Eye (tissue), 1 donor: ENCODE results near the gene DPEP2.
A peak's percentile ranks its signal among the peaks of the same experiment; 100 is the strongest.
"Not testable (repeated sequence)": the region's sequence is repeated elsewhere in the genome, so short reads cannot be mapped to it uniquely, and the experiment has no call there.

Source experiments
- DNase-seq: peaks from one replicate; pipeline ENCODE4 v3.0.0-alpha.2; 2015

DPEP2 gene

DNA sequence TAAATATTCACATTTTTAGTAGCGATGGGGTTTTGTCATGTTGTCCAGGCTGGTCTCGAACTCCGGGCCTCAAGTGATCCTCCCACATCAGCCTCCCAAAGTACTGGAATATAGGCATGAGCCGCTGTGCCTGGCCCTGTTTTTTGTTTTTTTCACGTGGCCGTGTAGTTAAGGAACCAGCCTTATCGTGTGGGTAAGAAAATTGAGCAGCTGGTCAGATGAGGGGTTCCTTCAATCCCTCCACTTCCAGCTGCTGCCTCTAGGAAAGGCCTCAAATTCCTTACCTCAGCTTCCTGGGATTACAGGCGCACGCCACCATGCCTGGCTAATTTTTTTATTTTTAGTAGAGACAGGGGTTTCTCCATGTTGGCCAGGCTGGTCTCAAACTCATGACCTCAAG lies 5.9 kb upstream of the DPEP2 start:
- DNase-seq: no peak

DNA sequence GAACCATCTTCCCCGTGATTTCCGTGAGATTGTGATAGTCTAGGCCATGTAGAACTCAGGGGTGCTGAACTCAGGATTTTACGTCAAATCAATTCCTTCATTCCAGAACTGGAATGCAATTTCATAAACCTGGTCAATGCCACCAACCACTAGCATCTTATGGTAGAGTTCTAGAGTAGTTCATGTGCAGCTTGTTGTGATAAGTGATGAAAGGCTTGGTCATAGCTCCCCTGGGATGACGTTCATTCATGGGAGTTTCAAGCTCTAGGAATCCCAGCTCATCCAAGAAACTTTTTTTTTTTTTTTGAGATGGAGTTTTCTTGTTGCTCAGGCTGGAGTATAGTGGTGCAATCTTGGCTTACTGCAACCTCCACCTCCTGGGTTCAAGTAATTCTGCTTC lies 3.7 kb upstream of the DPEP2 start:
- DNase-seq: no peak

DNA sequence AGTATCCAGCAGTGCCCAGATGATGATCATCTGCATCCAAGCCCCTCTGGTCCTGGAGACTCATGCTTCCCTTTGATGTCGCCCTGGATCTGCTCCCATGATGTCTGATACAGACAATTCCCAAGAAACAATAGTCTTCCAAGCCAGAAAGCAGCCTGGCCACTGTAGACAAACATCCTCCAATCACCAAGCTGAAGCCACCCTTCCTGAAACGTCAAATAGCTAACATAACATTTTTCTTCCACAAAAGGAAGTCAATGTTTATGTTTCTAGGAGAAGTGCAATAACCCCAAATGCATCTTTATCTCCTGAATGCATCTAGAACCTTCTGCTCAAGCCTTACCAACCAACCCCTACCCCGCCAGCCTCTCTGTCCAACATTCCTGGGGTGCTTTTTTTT lies 1.2 kb upstream of the DPEP2 start:
- no peak for DNase-seq

DNA sequence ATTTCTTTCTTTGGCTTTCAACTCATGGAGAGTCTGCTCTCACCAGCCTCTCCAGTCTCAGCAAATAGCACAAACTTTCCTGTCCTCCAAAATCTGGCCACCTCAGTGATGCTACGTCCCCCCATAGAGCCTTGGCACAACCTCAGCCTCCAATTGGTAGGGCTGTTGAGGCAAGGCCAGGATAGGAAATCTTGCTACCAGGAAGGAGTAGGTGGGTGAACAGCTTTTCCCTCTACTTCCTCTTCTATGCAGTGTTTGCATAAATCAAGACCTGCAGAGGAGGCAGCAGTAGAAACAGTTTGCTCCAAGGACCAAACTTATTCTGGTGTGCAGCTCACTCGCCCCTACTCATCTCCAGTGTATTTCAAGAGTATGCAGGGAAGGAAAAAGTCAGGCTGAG lies 701 bp upstream of the DPEP2 start:
- DNase-seq: no peak

DNA sequence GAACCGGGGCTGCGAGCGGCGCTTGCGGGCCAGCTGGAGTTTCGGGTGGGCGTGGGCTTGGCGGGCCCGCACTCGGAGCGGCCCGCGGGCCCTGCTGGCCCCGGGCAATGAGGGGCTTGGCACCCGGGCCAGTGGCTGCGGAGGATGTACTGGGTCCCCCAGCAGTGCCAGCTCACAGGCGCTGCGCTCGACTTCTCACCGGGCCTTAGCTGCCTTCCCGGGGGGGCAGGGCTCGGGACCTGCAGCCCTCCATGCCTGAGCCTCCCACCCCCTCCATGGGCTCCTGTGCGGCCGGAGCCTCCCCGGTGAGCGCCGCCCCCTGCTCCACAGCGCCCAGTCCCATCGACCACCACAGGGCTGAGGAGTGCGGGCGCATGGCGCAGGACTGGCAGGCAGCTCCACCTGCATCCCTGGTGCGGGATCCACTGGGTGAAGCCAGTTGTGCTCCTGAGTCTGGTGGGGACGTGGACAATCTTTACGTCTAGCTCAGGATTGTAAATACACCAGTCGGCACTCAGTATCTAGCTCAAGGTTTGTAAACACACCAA lies 979 bp downstream of the DPEP2 start:
- DNase-seq: not testable (repeated sequence)

DNA sequence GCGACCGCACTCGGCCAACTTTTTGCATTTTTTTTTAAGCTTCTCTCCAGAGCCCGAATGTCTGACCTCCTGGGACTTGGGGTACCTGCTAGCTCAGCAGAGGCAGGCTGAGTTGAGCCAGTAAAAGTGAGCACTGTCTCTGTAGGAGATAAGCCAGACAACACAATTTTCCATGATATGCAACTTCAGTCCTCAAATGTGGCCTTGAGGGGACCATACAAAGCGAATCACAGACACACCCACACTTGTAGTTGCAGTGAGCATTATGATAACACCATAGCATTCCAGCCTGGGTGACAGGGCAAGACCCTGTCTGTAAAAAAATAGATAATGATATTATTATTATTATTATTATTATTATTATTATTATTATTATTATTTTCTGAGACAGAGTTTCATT lies 2.6 kb downstream of the DPEP2 start:
- no peak for DNase-seq

DNA sequence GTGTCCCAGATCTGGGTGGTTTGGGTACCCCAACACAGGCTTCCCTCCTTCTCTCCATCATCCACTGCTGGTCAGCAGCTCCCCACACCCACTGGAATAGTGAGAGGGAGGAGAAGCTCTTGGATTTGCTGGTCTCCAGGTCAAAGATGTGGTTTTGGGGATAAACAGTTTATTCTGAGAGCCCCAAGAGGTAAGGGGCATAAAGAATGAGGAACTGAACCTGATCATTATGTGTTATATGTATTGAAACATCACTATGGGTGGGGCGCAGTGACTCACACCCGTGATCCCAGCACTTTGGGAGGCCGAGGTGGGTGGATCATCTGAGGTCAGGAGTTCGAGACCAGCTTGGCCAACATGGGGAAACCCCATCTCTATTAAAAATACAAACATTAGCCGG lies 3.9 kb downstream of the DPEP2 start:
- DNase-seq: no peak

DNA sequence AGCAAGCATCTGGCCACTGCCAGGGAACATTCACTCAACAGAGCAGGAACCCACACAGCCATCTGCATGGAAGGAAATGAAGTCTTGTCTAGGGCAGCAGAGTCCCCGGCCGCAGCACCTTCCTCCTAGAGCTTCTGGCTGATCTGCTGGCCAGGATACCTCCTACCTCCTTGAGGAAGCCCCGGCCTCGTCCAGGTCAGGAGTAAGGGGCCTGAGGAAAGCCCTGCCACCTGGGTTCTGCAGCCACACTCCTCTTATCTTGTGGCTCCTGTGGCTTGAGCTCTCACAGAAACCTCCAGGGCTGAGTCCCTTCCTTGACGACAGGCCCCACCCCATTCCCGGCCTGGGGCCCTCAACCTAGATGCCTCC lies 5.3 kb downstream of the DPEP2 start:
- not testable (repeated sequence) for DNase-seq

DNA sequence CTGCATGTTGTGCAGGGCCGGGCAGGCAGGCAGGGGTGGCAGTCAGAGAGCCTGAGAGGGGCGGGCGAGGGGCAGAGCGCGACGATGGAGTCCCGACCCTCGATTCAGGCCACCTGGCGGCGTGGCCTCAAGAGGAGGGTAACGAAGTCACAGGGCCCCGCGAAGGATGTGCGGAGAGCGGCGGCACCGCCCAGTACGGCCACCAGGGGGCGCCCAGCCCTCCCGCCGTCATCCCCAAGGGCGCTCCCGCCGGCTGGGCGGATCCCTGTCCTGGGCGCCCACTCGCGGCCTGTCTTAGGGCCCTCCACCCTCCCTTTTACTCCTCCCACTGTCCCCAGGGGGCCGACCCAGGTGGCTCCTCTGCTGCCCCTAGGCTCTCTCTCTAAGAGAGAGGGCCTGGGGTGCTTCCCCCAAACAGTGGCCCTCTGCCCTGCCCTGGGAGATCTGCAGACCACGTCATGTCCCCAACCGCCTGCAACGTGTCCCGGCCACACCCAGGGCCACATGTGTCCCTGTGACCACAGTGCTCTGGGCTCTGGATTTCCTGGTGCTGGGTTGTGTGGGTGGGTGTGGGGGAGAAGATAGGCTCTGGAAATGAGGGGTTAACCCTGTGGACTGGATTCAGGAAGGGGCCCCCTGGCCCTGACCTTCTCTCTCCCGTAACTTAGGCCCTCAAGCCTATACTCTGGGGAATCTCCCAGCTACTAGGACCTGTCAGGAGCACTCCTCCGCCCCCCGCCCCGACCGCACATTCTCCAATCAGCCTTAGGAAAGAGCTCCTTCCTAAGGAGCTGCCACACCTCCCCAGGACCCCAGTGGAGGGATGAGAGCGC lies 5.9 kb downstream of the DPEP2 start:
- peak; percentile 86 for DNase-seq

DNA sequence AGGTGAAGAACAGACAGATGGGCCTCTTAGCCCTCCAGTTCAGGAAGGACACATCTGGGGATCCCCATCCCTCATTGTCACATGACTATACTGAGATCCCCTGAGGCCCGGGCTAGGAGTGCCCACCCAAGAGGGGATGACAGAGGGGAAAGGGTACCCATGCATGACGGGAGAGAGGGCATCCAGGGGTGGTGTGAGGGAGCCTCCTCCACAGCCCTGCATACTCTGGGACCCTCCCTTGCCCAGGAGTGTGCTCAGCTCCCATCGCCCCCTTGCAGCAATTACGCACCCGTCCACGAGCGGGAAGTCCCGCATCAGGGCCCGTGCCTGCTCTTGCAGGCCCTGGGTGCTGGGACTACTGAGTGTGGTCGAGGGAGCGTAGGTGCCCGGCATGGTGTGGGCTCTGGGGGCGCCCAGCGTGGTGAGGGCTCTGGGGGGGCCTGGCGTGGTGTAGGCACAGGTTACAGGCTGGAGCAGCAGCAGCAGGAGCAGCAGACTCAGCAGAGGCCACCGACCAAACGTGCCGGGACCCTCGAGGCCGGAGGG lies 6.5 kb downstream of the DPEP2 start:
- no peak for DNase-seq

DNA sequence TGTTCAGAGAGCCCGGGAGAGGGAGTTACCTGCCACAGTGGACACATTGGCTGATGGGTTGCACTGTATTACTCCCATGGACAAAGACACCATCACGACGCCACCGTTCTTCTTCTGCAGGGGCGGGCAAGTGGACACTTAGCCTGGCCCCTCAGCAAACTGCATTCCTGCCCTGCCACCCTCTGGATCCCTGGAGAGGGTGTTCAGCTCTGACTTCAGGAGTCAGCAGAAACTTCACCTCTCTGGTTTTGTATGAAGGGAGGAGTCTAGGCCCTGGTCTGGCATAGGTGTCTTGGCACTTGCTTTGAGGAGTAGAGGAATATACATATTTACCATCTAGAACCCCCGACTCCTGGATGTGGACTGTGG lies 9.3 kb downstream of the DPEP2 start:
- DNase-seq: no peak

DNA sequence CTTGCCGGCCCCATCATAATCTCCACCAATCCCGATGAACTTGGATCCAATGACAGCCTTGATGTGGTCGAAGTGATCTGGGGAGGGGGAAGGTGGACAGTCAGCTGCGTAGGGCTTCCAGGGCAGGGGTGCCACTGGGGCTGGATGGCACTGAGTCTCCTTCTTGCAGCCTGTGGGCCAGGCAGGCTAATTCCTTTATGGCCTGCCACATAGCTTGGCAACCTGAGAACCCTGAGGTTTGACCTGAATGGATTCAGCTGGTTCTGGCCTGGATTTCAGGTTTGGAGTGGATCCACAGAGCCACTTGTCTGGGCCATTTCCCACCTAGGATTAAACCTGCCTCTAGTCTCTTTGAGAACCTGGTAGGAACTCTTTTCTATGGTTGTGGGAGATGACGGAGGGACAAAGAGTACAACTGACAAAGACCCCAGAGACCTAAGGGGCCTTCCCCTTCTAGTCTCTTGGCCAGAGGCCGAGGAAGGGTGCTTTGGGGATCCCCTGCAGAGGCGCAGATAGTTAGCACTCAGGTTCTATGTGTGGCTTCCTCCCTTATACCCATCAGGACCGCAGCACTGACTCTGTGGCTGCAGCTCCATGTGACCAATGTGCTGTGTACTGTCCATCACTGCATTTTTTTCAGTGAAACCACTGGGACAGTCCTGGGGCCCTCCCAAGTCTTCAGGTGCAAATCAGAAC lies 9.8 kb downstream of the DPEP2 start:
- DNase-seq: no peak

DNA sequence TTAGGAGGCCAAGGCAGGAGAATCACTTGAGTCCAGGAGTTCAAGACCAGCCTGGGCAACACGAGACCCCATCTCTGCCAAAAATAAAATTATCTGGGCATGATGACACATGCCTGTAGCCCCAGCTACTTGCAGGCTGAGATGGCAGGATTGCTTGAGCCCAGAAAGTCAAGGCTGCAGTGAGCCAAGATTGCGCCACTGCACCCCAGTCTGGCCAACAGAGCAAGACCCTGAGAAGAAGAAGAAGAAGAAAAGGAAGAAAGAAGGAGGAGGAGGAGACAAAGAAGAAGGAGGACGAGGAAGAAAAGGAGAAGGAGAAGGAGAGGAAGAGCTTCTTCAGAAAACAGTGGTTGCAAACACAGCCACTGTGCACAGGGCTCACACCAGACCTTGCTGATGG lies 10.6 kb downstream of the DPEP2 start:
- DNase-seq: no peak

DNA sequence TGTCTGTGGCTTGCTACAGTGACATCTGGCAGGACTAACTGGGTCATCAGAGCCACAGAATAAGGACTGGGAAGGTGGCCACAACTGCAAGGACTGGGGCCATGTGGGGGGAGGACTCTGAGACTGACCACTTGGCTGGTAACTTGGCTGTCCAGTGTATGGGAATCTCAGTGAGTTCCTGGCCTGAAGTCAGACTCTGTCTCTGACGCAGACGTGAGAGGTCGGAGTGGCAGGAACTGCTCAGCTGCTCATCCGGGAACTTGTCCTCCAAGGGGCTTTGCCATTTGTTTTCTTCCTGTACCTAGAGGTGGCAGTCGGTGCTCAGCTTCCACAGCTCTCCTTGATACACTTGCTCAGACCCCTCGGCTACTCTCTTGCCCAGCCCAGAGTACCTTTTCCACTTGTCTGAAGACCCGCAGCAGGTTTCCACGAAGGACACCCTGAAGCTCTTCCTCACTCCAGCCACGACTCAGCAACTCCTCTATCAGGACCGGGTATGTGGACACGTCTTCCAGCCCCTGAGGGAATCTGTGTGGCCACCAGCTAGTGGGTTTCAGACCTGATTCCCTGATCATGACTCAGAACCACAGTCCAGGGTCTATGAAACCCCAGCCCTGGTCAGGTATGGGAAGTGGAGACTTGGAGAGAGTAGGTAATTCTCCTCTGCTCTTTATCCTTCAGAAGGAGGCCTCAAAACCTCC lies 11.7 kb downstream of the DPEP2 start:
- DNase-seq: no peak

DNA sequence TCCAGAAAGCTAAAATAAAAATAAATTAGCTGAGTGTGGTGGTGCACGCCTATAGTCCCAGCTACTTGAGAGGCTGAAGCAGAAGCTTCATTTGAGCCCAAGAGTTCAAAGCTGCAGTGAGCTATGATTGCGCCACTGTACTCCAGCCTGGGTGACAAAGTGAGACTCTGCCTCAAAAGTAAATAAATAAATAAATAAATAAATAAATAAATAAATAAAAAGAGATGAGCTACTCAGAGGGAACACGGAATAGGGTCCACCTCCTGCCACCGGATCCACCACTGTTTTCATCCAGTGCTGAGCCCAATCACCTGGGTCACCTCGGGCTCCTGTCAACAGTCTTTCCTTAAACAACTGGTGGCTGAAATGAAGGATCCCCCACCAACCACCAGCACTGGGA lies 12.3 kb downstream of the DPEP2 start:
- no peak for DNase-seq

DNA sequence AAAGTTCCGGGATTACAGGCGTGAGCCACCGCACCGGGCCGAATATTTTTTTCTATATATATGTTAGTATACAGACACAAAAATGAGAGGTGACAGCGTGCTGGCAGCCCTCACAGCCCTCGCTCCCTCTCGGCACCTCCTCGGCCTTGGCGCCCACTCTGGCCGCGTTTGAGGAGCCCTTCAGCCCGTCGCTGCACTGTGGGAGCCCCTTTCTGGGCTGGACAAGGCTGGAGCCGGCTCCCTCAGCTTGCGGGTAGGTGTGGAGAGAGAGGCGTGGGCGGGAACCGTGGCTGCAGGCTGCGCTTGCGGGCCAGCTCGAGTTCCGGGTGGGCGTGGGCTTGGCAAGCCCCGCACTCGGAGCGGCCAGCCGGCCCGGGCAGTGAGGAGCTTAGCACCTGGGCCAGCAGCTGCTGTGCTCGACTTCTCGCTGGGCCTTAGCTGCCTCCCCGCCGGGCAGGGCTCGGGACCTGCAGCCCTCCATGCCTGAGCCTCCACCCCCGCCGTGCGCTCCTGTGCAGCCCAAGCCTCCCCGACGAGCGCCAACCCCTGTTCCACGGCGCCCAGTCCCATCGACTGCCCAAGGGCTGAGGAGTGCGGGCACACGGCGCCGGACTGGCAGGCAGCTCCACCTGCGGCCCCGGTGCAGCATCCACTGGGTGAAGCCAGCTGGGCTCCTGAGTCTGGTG lies 17.1 kb downstream of the DPEP2 start:
- no peak for DNase-seq

DNA sequence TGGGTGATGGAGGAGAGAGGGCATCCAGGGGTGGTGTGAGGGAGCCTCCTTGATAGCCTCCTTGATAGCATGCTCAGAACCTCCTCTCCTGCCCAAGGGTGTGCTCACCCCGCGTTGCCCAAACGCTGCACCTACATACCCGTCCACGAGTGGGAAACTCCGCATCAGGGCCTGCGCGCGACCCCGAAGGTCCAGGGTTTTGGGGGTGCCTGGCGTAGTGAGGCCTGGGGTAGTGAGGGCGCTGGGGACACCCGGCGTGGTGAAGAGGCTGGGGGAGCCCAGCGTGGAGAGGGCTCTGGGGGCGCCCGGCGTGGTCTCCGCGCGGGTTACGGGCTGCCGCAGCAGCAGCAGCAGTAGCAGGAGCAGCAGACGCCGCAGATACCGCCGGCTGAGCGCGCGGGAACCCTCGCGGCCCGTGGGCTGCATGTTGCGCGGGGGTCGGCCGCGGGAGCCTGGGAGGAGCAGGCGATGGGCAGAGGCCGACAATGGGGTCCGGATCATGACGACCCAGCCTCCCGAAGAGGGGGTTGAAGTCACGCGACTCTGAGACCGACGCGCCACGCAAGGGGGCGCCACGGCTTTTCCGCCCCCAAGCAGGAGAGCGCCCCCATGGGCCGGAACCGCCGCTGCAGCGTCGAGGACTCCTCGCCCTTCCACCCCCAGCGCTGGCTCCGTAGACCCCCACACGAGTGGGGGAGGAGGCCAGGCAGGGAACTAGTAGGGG lies 19.2 kb downstream of the DPEP2 start, which contains the start of gene DPEP3:
DPEP3 (minus strand) TSS at position 545 of the 724 bp plus-strand sequence; CDS start at position 426, 119 bp downstream.
- no peak for DNase-seq

DNA sequence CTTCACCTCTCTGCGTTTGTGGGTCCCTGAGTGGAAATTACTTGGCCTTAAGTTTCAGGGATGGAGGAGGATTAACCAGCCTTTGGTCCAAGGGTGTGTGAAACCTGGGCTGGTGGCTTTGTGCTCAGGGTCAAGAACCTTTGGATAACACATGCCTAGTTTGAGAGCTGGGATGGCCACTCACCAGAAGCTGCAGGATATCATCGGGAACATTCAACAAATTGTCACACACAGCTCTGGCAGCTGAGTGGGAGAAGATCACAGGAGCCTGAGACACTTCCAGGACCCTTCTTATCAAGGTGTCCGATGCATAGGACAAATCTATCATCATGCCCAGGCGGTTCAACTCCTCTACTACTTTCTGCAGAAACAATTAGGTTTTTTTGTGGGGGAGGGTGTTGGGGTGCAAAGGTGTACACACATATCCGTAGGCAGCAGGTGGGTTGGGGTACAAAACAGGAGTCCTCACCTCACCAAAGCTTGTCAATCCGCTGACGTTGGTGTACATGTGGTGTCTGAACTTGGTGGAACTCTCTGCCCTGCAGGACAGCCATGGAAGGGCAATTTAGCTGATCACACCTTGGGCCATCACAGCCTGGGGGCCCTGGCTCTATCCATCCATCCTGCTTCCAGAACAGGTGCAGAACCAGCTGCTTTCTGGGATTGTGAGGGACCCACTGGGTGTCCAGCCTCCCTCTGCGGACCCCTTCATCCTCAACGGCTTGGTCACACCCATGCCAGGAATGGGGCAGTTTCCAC lies 21.6 kb downstream of the DPEP2 start:
- DNase-seq: no peak

DNA sequence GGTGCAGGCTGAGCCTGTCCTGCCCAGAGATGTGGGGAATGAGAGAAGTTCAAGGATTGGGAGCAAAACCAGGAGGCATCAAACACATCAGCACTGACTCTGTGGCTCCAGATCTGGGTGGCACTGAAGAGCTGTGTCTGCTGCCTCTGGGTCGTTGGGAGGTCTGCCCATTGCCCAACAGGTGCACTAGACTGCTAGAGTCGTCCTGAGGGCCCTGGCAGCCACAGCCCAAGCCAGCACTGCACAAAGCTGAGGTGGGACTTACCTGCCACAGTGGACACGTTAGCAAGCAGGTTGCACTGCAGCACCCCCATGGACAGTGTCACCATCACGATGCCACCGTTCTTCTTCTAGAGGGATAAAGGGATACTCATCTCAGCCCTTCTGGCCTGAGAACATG lies 22.3 kb downstream of the DPEP2 start:
- DNase-seq: no peak

DNA sequence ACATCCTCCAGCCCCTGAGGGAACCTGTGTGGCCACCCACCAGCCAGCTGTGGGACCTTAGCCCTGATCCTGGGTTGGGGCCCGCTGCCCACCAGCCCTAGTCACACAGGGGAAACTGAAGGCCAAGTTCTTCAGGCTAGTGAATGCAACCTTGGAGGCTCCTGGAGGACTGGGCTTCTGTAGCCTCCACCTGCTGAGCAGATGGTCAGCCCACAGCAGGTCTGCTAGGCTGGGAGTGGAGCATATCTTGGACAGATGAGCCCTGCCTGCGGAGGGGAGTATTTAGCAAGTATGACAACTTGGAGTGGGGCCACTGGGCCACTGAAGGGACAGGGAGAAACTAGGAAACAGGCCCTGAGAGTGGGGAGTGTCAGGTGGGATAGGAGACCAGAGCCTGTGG lies 23.1 kb downstream of the DPEP2 start:
- no peak for DNase-seq
